HG02623 (cell line): ENCODE results near the gene C10orf71.

Experiments
- ATAC-seq: cut with Tn5 transposase; IDR thresholded peaks from one replicate; pipeline ENCODE4 v1.9.1; 2021; ENCODE audit warnings: moderate library complexity; ENCODE audit not compliant: unreplicated experiment

C10orf71 gene

DNA sequence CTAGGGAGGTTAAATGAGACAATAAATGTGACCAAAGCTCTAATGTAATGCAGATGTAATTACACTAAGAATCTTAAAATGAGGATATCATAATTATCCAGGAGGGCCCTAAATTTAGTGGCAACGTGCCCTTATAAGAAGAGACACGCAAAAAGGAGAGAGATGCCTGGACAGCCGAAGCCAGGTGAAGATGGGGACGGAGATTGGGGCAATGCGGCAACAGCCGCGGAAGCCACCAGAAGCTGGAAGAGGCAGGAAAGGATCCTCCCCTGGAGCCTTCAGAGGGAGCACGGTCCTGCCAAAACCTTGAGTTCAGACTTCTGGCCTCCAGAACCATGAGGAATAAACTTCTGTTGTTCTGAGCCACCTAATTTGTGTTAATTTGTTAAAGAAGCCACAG is 25.3 kb upstream of the C10orf71 start:
- ATAC-seq = no peak

DNA sequence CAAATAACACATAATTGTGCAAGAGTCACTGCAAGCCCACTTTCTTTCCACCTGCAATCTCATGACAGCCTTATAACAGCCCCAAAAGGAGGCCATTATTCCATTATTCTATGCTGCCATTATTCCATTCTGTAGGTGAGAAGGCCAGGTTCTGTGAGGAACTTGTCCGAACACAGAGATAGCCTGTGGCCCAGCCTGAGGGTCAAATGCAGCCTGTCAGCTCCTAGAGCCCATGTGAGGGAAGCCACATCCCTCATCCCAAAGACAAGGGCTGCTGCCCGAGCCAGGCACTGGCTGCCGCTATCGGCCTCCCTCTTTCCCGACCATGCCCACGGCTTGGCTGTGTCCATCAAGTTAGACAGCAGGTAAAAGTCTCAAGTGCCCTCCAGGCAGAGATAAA is 24.1 kb upstream of the C10orf71 start:
- ATAC-seq = no peak

DNA sequence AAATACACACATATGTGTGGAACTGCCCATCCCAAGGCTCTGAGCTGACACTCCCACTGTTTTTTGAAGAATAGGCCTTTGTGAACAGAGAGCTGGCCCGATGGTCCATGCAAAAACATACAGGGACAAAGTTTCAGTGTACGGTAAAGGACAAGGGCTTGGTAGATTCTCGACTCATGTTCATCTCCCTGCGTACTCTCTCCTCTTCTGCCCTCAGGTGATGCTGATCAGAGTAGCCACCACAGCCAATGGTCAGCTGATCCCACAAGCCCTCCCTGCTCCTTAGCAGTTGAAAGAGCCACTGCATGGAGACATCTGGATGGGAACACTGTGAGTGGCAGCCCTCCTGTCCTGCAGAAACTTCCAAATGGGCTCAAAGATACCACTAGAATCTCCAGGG is 23.1 kb upstream of the C10orf71 start:
- no peak for ATAC-seq

DNA sequence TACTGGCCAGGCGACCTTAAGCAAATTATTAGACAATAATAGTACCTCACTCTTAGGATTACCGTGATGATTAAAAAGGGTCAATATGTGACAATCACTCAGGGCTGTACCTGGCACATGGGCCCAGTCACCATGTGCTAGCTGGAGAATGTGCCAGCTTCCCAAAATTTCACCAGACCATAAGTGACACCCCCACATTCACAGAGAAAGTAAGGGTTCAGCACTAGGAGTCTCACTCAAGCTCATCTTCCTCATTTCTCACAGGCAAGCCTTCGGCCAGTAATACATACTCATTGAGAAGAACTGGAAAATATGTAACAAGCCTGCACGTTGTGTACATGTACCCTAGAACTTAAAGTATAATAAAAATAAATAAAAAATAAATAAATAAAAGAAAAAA is 22.4 kb upstream of the C10orf71 start:
- ATAC-seq = no peak

DNA sequence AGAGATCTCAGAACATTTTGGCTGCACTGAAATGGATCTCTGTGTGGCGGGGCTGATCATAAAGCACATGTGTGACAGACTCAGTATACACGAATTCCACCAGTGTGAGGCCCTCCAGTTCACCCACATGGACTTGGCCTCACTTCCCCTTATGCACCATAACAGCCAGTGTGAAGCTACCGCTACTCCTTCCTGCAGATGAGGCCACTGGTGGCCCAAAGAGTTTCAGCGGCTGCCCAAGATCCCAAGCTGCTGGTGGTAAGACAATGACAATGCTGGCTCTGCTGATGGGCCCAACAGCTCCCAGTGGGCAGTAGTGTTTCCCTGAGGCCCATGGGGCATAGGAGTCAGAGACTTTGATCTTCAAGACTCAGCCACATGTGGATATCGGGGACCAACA is 21.0 kb upstream of the C10orf71 start:
- ATAC-seq = no peak

- no peak for ATAC-seq
Observed at GRCh38 chr10:49278497-49278981, 20.4 kb upstream of the C10orf71 start.

- ATAC-seq = no peak
Observed at GRCh38 chr10:49279015-49279880, 19.7 kb upstream of the C10orf71 start.

DNA sequence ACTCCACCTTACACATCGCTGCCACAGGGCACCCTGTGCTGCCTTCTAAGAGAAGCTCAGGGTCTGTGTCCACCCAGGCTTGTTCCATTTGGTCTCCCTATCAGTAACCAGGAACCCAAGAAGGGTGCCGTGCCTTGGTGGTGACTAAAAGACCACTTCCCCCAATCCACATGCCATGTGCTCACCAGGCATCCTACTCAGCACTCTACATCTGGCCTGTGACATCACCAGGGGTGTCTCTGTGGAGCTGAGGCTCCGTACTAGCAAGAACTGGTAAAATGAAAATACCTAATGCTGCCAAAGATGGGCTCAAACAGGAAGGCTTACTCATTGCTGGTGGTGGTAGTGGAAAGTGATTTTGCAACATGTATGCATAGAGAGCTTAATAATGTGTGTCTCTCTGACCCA is 19.0 kb upstream of the C10orf71 start:
- no peak for ATAC-seq

DNA sequence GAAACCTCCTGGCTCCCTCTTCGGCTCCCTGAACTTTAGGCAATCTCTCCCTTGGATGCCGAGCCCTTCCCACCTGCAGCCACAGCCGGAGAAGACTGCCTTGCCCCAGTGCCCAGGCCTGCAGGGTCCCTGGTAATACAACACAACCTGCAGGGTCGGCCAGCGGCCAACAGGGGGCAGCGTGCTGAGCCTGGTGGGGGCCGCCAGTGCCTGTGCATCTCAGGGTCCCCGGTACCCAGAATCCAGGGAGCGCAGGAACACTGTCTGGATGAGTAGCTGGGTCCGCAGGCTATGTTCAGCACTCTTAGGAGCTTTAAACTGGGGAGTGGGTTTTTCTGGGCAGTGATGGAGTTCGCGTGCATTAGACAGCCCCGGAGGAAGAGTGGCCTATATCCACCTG is 17.5 kb upstream of the C10orf71 start:
- ATAC-seq = no peak

DNA sequence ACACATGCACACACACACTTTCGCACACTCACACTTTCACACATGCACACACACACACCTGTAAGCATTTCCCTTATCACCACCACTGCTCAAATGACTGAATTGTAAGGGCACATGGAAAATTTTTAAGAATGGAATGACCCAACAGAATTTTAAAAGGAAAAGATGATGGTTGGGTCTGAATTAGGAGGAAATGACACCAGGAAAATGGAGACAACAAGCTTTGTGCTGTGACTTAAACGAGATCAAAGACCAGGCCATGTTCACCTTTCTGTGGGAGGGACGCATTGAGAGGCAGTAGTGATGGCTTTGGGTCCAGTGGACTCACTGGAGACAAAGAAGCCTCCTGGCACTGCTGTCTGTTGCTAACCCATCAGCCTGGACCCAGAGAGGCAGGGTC is 16.7 kb upstream of the C10orf71 start:
- no peak for ATAC-seq

- no peak for ATAC-seq
Observed at GRCh38 chr10:49282879-49283341, 16.1 kb upstream of the C10orf71 start.

DNA sequence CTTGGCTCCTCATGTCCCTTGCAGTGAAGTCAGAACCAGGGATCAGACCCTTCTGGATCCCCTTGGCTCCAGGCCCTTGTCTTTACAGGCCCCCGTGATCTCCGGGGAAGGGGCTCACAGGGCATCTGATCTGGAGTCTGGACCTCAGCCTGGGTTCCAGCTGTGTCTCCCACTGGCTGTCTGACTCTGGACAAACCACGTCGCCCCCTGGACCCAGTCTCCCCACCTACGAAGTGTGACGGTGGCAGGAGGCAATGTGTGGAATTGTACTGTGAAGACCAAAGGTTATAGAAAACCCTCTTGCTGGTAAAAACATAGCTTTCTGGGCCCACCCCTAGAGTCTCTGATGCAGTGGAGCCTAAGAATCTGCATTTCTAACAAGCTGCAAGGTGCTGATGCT is 15.5 kb upstream of the C10orf71 start:
- ATAC-seq = no peak

DNA sequence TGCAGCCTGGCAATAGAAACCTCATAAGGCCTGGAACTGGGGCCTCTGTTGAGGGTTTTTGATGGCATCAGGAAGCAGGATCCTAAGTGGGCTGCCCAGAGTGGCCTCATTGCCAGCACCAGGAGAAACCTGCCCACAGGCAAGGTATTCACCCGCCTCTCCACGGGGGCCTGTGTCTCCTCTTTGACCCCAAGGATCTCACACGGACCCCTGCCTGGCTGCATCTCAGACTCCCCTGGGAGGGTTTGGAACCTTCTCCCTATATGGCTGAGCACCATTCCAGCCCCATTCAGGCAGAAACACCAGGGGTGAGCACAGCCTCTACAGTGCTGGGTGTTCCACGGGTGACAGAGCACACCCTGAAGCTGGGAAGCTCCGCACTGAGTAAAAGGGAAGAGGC is 14.6 kb upstream of the C10orf71 start:
- no peak for ATAC-seq

GRCh38 chr10:49285232-49285631 is 13.7 kb upstream of the C10orf71 start:
- ATAC-seq = no peak

- no peak for ATAC-seq
Observed at GRCh38 chr10:49286686-49287085, 12.3 kb upstream of the C10orf71 start.

GRCh38 chr10:49287689-49288340 is 11.2 kb upstream of the C10orf71 start:
- no peak for ATAC-seq

GRCh38 chr10:49288341-49289065 is 10.5 kb upstream of the C10orf71 start:
- ATAC-seq = no peak

- ATAC-seq = no peak
Observed at GRCh38 chr10:49289480-49289879, 9.5 kb upstream of the C10orf71 start.

DNA sequence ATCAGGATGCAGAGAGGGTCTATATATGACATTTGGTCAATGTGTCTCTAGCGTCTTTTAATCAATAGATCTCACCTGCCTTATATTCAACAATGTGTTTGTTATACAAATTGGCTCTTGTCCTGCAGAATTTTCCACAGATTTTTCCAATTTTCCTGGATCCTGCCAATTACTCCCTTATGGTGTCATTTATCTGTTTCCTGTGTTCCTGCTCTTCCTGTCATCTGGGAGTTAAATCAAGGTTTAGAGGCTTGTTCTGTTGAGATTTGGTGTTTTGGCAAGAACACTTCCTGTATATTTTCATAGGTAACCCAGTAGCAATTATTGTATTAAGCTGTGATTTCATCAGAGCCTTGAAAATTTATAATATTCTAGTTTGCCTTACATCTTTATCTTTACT is 8.8 kb upstream of the C10orf71 start:
- no peak for ATAC-seq

GRCh38 chr10:49290607-49291006 is 8.4 kb upstream of the C10orf71 start:
- ATAC-seq = no peak

DNA sequence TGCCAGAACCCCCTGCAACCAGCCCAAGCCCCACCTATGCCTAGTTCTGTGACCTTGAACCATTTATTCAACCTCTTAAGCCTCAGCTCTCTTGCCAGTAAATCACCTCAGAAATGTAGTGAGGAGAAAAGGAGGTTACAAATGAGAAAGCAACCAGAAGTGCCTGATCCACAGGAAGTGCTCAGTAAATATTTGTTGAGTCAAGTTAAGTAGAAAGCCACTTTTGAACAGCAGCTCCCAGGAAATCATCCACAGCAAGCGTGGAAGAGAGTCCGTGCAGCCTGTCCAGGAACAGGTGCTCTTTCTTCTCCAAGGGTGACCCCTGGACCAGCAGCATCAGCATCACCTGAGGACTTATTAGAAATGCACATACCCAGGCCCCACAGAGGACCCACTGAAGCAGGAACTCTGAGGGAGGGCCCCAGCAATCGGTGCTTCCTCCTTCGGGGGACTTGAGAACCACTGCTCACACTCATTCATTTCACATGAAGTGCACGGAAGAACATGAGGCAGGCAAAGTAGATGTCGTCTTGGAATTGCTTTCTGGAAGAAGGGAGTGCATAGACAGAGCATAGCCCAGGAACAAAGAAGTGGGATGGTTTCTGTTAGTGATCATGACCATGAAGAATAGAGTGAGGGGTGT is 6.3 kb upstream of the C10orf71 start:
- no peak for ATAC-seq
